Stimulated activated CD8-positive, alpha-beta memory T cell treated with anti-CD3 and anti-CD28 coated beads, Interleukin-15, amount 100 ng/mL, for 1 hour (primary cell): ENCODE results near the gene XYLT1.

Source experiments
- DNase-seq: peaks from one replicate; pipeline ENCODE4 v3.0.0-alpha.2; 2020; ENCODE audit warnings: low read depth

XYLT1 gene

DNA sequence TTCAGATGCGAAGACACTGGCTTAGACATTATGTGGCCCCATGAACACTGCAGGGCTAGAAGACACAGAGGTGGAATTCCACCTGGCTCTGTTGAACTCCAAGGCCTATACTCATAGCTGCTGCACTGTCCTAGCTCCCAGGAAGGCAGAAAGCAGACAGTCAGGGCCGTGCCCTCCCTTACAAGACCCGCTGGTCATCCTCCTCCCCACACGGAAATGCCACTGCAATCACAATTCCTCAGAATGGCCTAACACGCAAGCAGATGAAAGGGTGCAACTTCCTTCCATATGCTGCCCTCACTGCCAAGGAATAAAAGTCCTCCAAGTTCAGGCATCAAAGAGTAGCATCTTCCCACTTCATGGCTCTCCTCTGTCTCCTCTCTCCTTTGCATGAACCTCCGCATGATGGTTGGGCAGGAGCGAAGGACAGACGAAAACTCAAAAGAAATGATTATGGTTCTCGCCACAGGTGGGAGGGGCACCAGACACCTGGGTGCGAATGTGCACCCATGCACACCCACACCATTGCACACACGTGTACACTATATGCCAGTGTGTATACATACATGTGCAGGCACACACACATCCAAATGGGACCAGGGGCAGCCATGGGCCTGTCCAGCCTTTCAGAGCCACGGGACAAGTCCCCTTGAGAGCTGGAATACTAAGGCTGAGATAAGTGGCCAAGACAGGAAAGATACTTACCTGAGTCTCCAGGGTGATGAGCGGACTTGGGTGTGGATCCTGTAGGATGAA lies 113.3 kb downstream of the XYLT1 start:
- no peak for DNase-seq

DNA sequence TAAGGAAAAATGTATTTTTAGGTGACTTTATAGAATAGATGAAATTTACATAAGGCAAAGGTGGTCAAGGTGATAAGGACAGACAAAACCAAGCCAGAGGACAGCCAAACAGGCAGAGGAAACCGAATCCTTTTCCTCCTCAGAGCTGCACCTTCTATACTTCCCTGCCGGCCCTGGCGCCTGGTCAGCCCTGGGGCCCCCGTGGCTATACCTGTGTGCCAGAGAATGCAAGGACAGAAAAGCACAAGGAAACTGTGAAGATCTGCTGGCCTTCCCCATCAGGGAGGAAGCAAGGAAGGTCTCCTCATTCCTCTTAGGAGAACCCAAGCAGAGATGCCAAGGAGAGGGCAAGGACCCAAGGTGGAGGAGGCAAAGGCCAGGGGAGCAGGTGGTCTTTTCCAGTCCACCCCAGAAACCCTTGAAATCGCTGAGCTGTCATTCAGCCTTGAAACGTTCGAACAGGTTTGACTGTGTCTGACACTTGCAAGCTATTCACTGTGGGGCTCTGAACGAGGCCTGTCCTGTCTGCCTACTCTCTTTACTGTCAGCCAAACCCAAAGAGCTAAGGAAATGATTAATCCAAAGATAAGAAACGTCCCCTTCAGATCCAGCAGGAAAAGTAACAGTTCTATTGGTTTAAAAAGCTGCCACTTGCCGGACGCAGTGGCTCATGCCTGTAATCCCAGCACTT lies 114.4 kb downstream of the XYLT1 start:
- no peak for DNase-seq

DNA sequence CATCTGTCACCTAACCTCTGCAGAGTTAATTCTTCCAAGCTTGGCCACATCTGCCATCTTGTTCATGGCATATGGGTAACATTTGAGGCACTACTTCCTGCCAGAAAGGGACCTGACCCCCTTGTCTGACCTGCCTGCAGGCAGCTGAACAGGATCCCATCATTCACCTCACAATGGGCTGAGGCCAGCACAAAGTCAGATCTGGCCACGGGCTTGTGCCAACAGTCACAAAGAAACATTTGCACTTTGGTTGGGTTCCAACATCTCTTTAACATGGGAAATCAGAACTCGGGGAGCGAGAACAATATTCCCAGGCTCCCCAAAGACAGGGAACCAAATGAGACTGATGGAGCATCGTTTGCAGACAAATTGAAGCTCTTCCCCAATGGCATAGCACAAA lies 116.1 kb downstream of the XYLT1 start:
- no peak for DNase-seq

DNA sequence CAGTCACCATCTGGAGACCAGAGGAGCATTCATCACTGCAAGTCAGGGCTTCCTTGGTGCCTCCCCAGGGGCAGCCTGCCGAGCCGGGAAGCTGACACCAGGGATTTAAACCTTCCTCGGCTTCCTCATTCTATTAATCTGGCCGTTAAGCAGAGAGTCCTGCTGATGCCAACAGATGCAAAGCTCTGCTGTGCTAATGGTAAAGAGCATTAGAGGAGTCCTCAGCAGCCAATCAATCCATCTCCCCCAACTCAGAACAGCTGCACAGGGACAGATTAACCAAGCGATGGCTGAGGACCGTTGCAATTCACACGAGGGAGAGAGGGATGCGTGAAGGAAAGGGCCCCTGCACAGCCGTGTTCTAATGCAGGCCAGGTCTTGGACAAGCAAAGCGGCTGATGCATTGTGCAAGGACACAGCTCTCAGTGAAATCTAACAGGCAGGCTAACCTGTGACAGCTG lies 116.6 kb downstream of the XYLT1 start:
- no peak for DNase-seq

DNA sequence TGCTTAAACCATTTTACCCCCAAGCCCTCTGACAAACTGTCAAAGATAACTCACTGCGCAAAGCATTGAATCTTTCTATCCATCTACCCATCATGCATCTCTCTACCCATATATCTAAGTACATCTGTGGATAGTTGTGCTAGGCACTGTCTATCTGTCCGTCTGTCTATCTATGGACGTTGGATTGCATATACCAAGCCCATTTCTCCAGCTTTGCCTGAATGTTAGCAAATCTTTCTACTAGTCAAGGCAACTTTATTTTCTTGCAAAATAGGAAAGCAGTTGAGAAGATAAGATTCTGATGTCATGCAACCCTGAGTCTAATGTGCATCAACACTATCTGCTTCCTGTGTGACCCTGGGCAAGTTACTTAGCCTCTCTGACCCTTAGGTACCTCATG lies 117.2 kb downstream of the XYLT1 start:
- no peak for DNase-seq

DNA sequence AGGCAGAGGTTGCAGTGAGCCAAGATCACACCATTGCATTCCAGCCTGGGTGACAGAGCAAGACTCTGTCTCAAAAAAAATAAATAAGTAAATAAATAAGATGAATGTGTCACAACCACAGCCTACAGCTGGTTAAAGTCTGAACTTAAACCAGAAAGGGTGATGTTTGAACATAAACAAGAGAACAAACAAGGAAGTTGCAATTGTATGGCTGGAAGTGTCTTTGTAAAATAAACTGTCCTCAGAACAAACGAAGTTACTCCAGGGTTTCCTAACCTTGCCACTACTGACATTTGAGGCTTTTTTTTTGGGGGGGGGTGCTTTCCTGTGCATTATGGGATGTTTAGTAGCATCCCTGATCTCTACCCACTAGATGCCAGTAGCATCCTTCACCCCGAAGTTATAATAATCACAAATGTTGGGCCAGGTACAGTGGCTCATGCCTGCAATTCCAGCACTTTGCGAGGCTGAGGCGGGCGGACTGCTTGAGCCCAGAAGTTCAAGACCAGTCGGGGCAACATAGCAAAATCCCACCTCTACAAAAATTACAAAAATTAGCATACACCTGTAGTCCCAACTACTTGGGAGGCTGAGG lies 119.2 kb downstream of the XYLT1 start:
- DNase-seq: no peak

DNA sequence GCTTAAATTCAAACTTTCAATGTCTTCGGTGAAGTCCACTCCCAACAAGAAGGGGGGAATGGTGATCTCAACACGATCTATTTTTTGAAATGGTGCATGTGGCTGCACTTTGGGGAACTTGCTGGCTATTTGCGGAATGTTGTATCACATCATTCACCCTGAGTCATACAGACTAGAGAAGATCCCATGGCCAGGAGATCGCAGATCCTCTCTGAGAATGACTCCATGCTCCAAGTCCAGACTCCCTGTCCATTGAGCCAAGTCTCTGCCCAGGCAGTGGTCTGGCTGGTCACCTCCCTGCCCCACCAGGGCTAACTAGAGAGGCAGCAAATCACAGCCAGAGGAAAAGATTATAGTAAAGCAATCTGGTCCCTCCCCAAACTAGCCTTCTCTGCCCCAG lies 120.6 kb downstream of the XYLT1 start:
- no peak for DNase-seq

DNA sequence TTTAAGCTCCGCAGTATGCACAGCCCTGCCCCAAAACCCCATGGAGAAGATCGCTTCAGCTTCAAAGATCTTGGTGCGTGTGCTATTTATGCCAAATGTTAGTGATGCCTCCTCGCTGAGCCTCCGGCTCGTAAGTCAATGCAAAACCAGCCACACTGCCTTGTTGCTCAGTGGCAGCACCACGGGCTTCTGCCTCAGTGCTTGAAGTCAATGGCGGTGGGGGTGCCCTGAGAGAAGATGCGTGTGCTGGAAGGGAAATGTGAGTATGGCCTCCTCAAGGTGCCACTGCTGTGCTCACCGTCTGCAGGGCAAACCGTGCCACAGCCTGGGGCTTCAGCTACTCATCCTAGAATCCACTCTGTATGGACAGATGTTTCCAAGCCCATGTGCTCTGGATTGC lies 121.9 kb downstream of the XYLT1 start:
- no peak for DNase-seq

DNA sequence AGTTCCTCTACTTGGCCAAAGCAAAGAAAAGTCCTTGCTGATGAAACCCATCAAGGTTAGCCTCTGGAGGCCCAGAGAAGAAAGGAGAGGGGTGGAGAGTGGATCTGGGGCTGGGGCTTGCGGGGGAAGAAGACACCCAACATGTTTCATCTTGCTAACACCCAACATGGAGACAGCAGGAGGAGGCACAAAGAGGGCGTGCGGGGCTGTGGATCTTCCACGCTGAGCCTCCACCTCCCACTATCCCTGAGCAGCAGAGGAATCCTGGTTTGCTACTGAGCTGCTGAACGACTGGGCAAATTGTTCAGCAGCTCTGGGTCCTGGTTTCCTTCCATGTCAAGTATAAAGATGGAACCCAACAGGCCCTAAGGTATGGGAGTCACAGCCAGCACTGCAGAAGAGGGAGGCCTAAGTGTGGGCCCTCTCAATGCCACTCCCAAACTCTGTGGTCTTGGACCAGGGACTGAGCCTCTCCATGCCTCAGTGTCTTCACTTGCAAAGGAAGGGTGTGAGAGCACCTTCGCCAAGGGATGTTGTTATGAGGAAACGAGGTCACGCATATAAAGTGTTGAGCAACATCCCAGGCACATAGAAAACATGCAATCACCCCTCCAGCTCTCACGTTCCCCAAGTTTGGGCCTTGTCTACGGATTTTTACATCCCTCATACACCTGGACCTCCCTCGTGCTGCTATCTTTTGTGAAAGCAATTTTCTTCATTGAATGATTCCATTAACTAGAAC lies 122.5 kb downstream of the XYLT1 start:
- DNase-seq: no peak

DNA sequence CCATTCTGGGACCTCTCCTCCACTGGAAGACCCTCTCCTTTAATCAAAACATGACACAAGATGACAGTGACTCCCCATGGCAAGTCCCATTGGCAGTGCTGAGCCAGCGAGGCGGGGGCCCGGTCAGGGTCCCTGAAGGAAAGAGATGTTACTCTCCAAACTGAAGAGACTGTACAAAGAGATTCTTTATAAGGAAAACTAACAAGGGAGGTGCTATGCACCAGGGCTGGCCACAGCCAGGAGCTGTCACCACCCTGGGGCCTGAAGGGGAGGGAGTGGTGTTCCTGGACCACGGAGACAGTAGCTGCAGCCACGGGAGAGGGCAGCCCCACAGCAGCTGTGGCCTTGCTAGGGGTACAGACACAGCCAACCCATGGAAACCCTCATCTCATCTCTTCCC lies 123.1 kb downstream of the XYLT1 start:
- DNase-seq: no peak

DNA sequence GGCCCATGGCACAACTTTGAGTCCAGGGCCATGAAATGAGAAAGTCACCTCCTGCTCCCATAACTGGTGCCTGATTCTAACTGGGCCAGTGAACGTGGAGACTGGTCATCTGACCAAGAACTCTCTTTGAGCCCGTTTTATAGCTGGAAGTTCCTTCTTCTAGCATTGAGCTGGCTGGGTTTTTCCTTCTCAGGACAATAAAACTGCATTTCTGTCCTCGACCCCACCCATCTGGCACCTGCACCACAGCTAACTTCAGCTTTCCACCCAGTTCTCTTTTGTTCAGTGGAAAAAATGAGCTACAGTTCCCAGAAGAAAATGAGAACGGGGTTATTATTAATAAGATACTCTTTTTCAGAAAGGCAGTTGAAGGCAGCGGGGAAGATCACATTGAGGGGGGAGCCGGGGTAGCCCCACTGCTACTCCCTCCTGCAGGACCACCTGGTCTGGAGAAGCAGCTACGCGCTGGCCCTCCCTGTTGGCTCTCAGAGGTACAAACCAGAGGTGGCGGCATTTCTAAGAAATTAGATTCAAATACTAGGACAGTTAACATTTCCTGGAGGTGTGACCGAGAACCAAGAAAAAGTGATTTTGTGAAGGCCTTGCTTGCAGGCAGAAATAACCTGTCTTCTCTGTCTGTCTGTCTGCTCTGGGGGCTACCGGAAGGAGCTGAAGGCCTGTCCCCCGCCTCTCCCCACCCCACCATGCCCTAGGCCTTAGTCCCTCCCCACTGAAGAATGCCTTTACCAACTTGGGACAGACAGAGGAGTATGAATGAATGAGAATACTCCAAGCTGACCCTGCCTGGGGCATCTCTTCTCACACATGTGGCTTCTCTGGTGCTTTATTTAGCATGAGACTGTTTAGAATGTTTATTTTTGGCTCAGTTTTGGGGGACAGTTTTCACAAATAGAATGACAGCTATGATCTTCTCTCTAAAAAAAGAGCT lies 123.9 kb downstream of the XYLT1 start:
- DNase-seq: no peak

DNA sequence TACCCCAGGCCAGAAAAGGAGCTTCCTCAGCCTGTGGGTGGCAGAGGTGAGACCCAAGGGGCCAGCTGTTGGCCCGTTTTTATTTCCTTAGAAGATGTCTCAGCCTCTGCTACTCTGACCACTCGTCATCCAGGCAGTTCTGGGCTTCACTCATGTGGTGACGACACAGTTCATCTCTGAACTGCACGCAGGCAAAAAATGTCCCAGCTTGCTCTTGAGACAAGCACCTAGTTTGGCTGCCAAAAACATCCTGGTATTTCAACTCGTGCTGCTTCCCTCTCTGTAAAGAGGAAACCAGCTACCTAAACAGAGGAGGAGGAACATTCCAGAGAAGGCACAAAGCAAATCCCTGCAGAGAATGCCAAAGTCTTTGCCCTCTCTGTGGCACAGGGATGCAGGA lies 125.7 kb downstream of the XYLT1 start:
- DNase-seq: no peak

DNA sequence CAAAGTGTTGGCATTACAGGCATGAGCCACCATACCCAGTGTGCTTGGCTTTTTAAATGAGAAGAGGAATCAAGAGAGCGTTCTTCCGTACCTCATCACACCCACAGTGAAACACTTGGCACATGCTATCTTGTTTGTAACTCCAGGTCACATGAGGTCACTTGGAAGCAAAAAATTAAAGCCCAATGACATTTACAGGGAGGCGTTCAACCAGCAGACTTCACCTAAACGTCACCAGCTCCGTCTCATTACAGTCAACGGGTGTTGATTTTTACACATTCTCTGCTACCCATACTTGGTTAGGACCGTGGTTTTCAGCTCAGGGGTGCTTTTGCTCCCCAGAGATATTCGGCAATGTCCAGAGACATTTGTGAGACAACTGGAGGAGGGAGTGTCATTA lies 127.0 kb downstream of the XYLT1 start:
- no peak for DNase-seq

DNA sequence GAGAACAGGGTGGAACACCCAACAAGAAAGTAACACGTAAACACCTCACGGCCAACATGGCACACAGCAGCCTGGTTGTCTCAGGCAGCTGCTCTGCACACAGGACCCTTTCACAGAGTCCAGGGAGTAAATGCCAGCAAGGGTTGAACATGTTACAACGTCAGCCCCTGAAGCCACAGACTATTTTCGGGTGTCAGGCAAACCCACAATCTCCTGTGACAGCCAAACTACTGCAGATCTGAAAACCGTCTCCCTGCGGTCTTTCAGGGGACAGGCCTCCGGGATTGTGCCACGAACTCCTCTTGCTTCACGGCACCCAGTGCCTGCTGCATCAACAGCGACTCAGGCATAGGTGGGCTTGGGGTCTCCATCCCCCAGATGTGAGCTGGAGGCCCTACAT lies 127.7 kb downstream of the XYLT1 start:
- DNase-seq: no peak

DNA sequence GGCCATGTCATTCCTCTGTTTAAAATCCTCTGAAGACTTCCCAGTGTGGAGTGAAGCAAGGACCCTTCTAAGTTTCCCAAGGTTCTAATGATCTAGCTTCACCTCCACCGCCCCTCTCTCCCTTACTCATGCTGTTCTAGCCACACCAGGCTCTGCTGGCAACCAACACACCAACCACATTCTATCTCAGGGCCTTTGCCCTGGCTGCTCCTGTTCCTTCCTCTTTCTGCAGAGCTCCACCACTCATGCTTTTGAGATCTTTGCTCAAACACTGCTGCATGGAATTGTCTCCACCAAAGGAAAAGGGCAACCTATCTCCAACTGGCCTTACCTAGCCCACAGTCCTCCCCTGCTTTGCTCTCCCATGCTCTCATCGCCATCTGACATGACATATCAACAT lies 128.7 kb downstream of the XYLT1 start:
- no peak for DNase-seq

DNA sequence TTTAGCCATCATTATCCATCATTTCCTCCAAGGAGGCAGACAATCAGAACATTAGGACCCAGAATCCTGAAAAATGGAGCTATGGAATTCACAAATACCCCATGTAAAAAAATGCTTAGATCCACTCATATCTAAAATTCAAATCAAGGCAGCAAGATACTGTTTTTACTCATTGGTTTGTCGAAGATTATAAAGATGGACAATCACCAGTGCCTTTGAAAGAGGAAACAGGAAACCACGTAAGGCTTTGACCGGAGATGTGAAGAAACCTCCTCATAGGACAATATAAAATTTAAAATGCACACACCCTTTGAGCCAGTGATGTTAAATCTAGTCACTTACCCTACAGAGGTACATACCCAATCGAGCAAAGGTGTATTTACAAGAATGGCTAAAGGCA lies 130.0 kb downstream of the XYLT1 start:
- no peak for DNase-seq

DNA sequence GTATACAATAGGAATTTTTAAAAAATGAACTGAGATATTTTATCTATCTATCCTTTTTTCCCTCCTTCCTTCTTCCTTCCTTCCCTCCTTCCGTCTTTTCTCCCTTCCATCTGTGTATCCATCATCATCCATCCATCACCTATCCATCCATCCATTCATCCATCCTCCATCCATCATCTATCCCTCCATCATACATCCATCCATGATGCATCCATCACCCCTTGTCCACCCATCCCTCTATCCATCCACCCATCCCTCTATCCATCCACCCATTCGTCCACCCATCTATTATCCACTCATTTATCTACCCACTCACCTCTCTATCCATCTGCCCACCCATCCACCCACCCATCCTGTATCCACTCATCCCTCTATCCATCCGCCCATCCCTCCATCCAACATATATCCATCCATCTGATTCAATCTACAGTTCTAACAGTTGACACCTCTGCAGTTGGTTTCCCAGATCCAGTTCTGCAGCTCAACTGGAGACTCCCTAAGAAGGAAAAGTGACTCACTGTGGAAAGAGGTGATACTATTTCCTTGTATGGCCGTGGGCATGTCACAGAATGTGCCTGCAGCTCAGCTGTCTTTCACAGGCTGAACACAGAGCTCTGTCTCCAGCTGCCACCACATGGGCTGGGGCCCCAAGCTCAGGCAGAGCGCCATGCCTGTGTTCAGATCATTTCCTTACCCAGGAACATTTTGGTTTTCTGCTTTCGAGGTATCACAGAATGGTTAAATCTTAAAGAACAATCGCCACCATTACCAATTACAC lies 130.8 kb downstream of the XYLT1 start:
- no peak for DNase-seq

DNA sequence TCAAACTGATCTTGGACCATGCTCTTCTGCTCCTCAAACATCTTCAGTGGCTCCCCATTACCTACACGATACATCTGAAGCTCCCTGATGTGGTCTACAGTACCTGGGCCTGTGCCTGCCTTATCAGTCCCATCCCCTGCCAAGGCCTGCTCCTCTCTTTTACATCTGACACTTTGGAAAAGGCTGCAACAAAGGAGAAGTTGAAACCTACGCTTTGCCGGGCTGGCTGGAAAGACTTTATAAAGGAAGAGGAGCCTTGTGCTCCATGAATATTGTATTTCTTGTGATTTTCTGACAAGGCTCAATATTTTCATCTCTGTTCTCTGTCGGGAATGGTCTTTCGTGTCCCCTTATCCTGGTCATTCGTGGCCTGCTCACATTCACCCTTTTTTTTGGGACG lies 132.5 kb downstream of the XYLT1 start:
- no peak for DNase-seq

DNA sequence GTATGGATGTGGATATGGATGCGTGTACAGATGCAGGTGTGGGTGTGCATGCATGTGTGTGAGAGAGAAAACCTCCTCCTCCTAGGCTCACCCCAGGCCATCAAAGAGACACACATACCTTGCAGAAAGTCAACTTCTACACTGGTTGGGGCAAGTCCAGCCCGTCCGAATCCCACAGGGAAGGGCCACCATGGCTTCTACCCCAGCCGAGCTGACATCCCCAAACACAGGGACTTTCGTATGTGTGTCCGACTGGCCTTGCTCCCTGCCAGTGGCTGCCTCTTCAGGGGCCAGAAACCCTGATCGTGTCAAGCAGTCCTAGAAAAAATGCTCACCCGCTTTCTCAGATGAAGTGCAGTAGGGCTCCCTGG lies 134.2 kb downstream of the XYLT1 start:
- no peak for DNase-seq

DNA sequence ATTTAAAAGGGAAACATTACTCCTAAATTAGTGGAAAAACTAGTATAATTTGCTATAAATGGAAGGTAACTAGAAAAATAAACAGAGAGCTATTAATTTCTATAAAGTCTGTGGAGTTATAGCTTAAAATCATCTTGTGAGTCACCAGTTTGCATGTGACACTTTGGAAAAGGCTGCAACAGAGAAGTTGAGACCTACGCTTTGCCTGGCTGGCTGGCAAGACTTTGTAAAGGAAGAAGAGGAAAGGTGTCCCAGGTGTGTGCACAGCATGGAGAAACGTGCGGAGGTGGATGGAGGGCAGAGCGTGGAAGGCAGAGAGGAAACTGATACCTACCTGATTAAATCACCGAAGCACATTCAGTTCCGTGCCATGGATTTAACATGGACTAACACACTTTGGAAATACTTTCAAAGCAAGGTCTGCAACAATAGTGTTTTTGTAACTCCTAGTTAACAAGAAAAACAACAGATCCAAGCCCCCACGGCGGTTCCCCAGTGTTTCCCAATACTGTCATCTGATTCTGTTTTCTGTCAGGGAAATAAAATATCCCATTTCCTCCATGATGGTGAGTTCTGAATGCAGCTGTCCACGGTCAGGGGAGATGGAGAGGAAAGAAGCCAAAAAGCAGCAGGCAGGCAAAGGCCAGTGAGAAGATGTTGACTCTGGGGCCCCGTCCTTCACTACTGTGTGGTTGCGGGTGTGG lies 134.8 kb downstream of the XYLT1 start:
- no peak for DNase-seq
